ENCODE results near the gene TAS2R20. TPM values are rescaled to one million over a fixed set of nuclear protein-coding genes. Genes with fewer than 3 reads are reported as not detected.

The TAS2R20 gene
- total and polyA plus RNA-seq, 2 of the 13 experiments (the other 11 are each of a cell fraction or from before 2014, with no cell fraction given), result 0.54 to 2.9 TPM

- TF ChIP-seq POLR2A (IDR thresholded peaks at IDR 0.05; ENCODE audit: insufficient read depth in 1 of 2, low read depth in 2 of 2, low read length in 2 of 2), result no peak
- no peak for TF ChIP-seq ZC3H13 (CRISPR knock-in tag; IDR thresholded peaks at IDR 0.05)
- intact Hi-C loops (cut with micrococcal nuclease; ENCODE audit: unreplicated experiment) (no loop called here), in situ Hi-C loops (cut with HindIII; ENCODE audit: extremely low pct_ligation_motif_present, low pct_unique_long_range_greater_than_20kb) (no loop called here)
- peaks cover 0 to 6% of the 10 kb centered on the region in 2 experiments; a peak in 1 of 5 replicates for H3K36me3 ChIP-seq (replicated peaks in 1 of 2; ENCODE audit: control insufficient read depth in 1 of 2, insufficient read depth in 2 of 2, low read length in 2 of 2)
- no peaks in the 10 kb centered on the region for H4K20me1 ChIP-seq (ENCODE audit: insufficient read depth, low read length)
- no peak within 1 kb of the TSS for H3K4me2 ChIP-seq (ENCODE audit: low read depth, low read length)
- ChIA-PET CTCF (ENCODE audit: low intra/inter-chr PET ratio, low total read pairs) (no interaction called here), POLR2A (interaction anchor here (1.3 kb wide), 1 partner anchor 149 kb away, joined by 3 read pairs; the partner anchor contains the start of gene SMIM10L1)
- FAIRE-seq (no peak), DNase-seq (ENCODE audit: low spot score) (no peak), ATAC-seq (no peak)
- H3K27ac ChIP-seq (ENCODE audit: extremely low read length, insufficient read depth, low read length), result peak within 1 kb of the TSS; percentile 29
- no TSS peak for BruUV-seq (replicated peaks)
- 100% methylated on average over 1 of the region's 1 CpG for WGBS (ENCODE audit: low lambda C conversion rate)
- no peak within 1 kb of the TSS for H2AFZ ChIP-seq (ENCODE audit: low read length)
- no peaks in the 10 kb centered on the region for H3K9me3 ChIP-seq (ENCODE audit: low read length)
- H3K27me3 ChIP-seq (ENCODE audit: control insufficient read depth in 1 of 2, insufficient read depth in 2 of 2, low read length in 2 of 2), result no peaks in the 10 kb centered on the region
- H3K79me2 ChIP-seq (ENCODE audit: insufficient read depth, low read length), result no peaks in the 10 kb centered on the region
- H3K9ac ChIP-seq (ENCODE audit: insufficient read depth, low read depth, low read length), result no peak within 1 kb of the TSS
- H3K4me3 ChIP-seq (replicated peaks in 1 of 3; ENCODE audit: insufficient read depth in 1 of 3, low read depth in 2 of 3, low read length in 3 of 3), result no peak within 1 kb of the TSS
- peaks cover 34% of the 10 kb centered on the region for H3K4me1 ChIP-seq (ENCODE audit: insufficient read depth, low read length)
These were observed 24.4 kb upstream of the TAS2R20 start, which contains the start of gene TAS2R19 for GRCh38 chr12:11022520-11022919. Gene TAS2R19, minus strand, starts transcription at chr12:11022620. Its CDS starts 49 bp downstream, at chr12:11022571.

GRCh38 chr12:11016937-11017336 lies 18.8 kb upstream of the TAS2R20 start:
- H2AFZ ChIP-seq (ENCODE audit: low read length), result no peak overlapping the region
- CTCF ChIA-PET (ENCODE audit: low intra/inter-chr PET ratio, low total read pairs), result no interaction called here
- no peaks in the 10 kb centered on the region for H4K20me1 ChIP-seq (ENCODE audit: insufficient read depth, low read length)
- H3K79me2 ChIP-seq (ENCODE audit: insufficient read depth, low read length), result no peaks in the 10 kb centered on the region
- no peaks in the 10 kb centered on the region; a peak in 1 of 5 replicates for H3K36me3 ChIP-seq (replicated peaks in 1 of 2; ENCODE audit: control insufficient read depth in 1 of 2, insufficient read depth in 2 of 2, low read length in 2 of 2)
- H3K4me1 ChIP-seq (ENCODE audit: insufficient read depth, low read length), result peaks cover 49% of the 10 kb centered on the region
- DNase-seq (ENCODE audit: low spot score) (no peak), FAIRE-seq (no peak), ATAC-seq (no peak)
- POLR2A ChIA-PET, result no interaction called here
- H3K4me2 ChIP-seq (ENCODE audit: low read depth, low read length), result peak overlapping the region; percentile 61; the same call in 1 of the 2 replicates
- 54% methylated on average over 1 of the region's 1 CpG for WGBS (ENCODE audit: low lambda C conversion rate)
- H3K4me3 ChIP-seq (replicated peaks in 1 of 3; ENCODE audit: insufficient read depth in 1 of 3, low read depth in 2 of 3, low read length in 3 of 3), result no peak overlapping the region
- BruUV-seq (replicated peaks), result no TSS peak
- H3K27ac ChIP-seq (ENCODE audit: extremely low read length, insufficient read depth, low read length), result peak overlapping the region; percentile 68
- no peaks in the 10 kb centered on the region for H3K27me3 ChIP-seq (ENCODE audit: control insufficient read depth in 1 of 2, insufficient read depth in 2 of 2, low read length in 2 of 2)
- H3K9ac ChIP-seq (ENCODE audit: insufficient read depth, low read depth, low read length), result no peak overlapping the region
- no peaks in the 10 kb centered on the region for H3K9me3 ChIP-seq (ENCODE audit: low read length)
- in situ Hi-C loops (cut with HindIII; ENCODE audit: extremely low pct_ligation_motif_present, low pct_unique_long_range_greater_than_20kb), result loop anchor here (5.0 kb wide), 1 partner anchor 55 kb away; no protein-coding TSS in a partner anchor
- intact Hi-C loops (cut with micrococcal nuclease; ENCODE audit: unreplicated experiment), result no loop called here
- TF ChIP-seq NKX3-1 (CRISPR knock-in tag; IDR thresholded peaks at IDR 0.05) (no peak), IRX3 (CRISPR knock-in tag; IDR thresholded peaks at IDR 0.05; ENCODE audit: borderline replicate concordance, low read depth) (no peak), DPF2 (CRISPR knock-in tag; IDR thresholded peaks at IDR 0.05; ENCODE audit: borderline replicate concordance, low read depth) (no peak), EED (CRISPR knock-in tag; IDR thresholded peaks at IDR 0.05) (no peak), ZNF292 (CRISPR knock-in tag; IDR thresholded peaks at IDR 0.05; ENCODE audit: borderline replicate concordance, low read depth) (no peak), ZNF691 (CRISPR knock-in tag; IDR thresholded peaks at IDR 0.05; ENCODE audit: borderline replicate concordance, low read depth) (no peak), ZNF101 (CRISPR knock-in tag; IDR thresholded peaks at IDR 0.05; ENCODE audit: borderline replicate concordance, low read depth) (no peak), KDM6A (CRISPR knock-in tag; IDR thresholded peaks at IDR 0.05; ENCODE audit: low read depth) (no peak), MLXIP (CRISPR knock-in tag; IDR thresholded peaks at IDR 0.05; ENCODE audit: borderline replicate concordance) (no peak), ZNF644 (CRISPR knock-in tag; IDR thresholded peaks at IDR 0.05; ENCODE audit: low read depth) (no peak)

All from HepG2 (cell line).